H9 (cell line): ENCODE data around the gene CTRL. TPM values are rescaled to one million over a fixed set of nuclear protein-coding genes. Genes with fewer than 3 reads are reported as not detected.

Experiments
- DNase-seq: peaks from one replicate; pipeline ENCODE4 v3.0.0-alpha.2; 2017
- H2AFZ ChIP-seq: one replicate; pipeline ENCODE4 v1.6.1; 2013; ENCODE audit warnings: mild to moderate bottlenecking, low read length, control low read depth, moderate library complexity
- H2AK5ac ChIP-seq: 2 replicates; pipeline ENCODE4 v1.6.1; 2013; ENCODE audit warnings: low read length, control low read depth, mixed read lengths; ENCODE audit not compliant: insufficient read length
- H2BK120ac ChIP-seq: one replicate; pipeline ENCODE4 v1.6.1; 2013; ENCODE audit warnings: low read depth, mild to moderate bottlenecking, low read length, control low read depth, inconsistent platforms; ENCODE audit not compliant: poor library complexity, severe bottlenecking
- H2BK12ac ChIP-seq: 2 replicates; pipeline ENCODE4 v1.6.1; 2013; ENCODE audit warnings: low read length, control low read depth, mixed read lengths, low read depth; ENCODE audit not compliant: insufficient read length
- H2BK15ac ChIP-seq: 2 replicates; pipeline ENCODE4 v1.6.1; 2013; ENCODE audit warnings: low read depth, low read length, control low read depth
- H2BK20ac ChIP-seq: one replicate; pipeline ENCODE4 v1.6.1; 2013; ENCODE audit warnings: low read depth, mild to moderate bottlenecking, low read length, control low read depth, inconsistent platforms; ENCODE audit not compliant: poor library complexity, severe bottlenecking
- H2BK5ac ChIP-seq: 2 replicates; pipeline ENCODE4 v1.6.1; 2013; ENCODE audit warnings: low read length, control low read depth, mixed read lengths; ENCODE audit not compliant: insufficient read length
- H3K14ac ChIP-seq: 2 replicates; pipeline ENCODE4 v1.6.1; 2013; ENCODE audit warnings: low read length, control low read depth; ENCODE audit not compliant: insufficient read depth
- H3K18ac ChIP-seq: 2 replicates; pipeline ENCODE4 v1.6.1; 2013; ENCODE audit warnings: low read depth, mild to moderate bottlenecking, mixed read lengths, low read length, control low read depth; ENCODE audit not compliant: insufficient read length
- H3K23ac ChIP-seq: 2 replicates; pipeline ENCODE4 v1.6.1; 2013; ENCODE audit warnings: low read length, control low read depth, mixed read lengths, low read depth; ENCODE audit not compliant: insufficient read length
- H3K23me2 ChIP-seq: 2 replicates; pipeline ENCODE4 v1.6.1; 2013; ENCODE audit warnings: low read depth, mild to moderate bottlenecking, mixed read lengths, low read length, control low read depth; ENCODE audit not compliant: insufficient read length, poor library complexity, severe bottlenecking
- H3K27ac ChIP-seq: 2 replicates; pipeline ENCODE4 v1.5.1; 2013; ENCODE audit warnings: low read length, control low read depth, mixed read lengths, low read depth; ENCODE audit not compliant: insufficient read length
- H3K27me3 ChIP-seq: 2 replicates; pipeline ENCODE4 v1.6.1; 2013; ENCODE audit warnings: low read length, control low read depth, inconsistent platforms; ENCODE audit not compliant: insufficient read depth
- H3K4ac ChIP-seq: 2 replicates; pipeline ENCODE4 v1.6.1; 2013; ENCODE audit warnings: low read depth, mild to moderate bottlenecking, control low read depth, inconsistent platforms, low read length, moderate library complexity
- H3K4me1 ChIP-seq: 2 replicates; pipeline ENCODE4 v1.6.1; 2013; ENCODE audit warnings: low read length, control low read depth, inconsistent platforms; ENCODE audit not compliant: insufficient read depth
- H3K4me2 ChIP-seq: 2 replicates; pipeline ENCODE4 v1.6.1; 2013; ENCODE audit warnings: low read length, control low read depth, mixed read lengths; ENCODE audit not compliant: insufficient read length, insufficient read depth
- H3K56ac ChIP-seq: 2 replicates; pipeline ENCODE4 v1.6.1; 2013; ENCODE audit warnings: low read depth, mild to moderate bottlenecking, mixed read lengths, low read length, control low read depth; ENCODE audit not compliant: insufficient read length
- H3K79me1 ChIP-seq: 2 replicates; pipeline ENCODE4 v1.6.1; 2013; ENCODE audit warnings: low read depth, mild to moderate bottlenecking, moderate library complexity, low read length, control low read depth, inconsistent platforms; ENCODE audit not compliant: insufficient read depth, poor library complexity, severe bottlenecking
- H3K79me2 ChIP-seq: 2 replicates; pipeline ENCODE4 v1.6.1; 2013; ENCODE audit warnings: low read length, control low read depth, inconsistent platforms; ENCODE audit not compliant: insufficient read depth
- H3K9ac ChIP-seq: 2 replicates; pipeline ENCODE4 v1.6.1; 2013; ENCODE audit warnings: low read length, control low read depth, mixed read lengths; ENCODE audit not compliant: insufficient read length; ENCODE audit errors: extremely low read depth
- H3K9me3 ChIP-seq: one replicate; pipeline ENCODE4 v1.6.1; 2013; ENCODE audit warnings: low read depth, low read length, inconsistent platforms; ENCODE audit not compliant: control insufficient read depth
- H3T11ph ChIP-seq: one replicate; pipeline ENCODE4 v1.6.1; 2013; ENCODE audit warnings: mild to moderate bottlenecking, low read length, control low read depth, inconsistent platforms
- H4K20me1 ChIP-seq: one replicate; pipeline ENCODE4 v1.6.1; 2013; ENCODE audit not compliant: control insufficient read depth, insufficient read length, insufficient read depth
- H4K5ac ChIP-seq: 2 replicates; pipeline ENCODE4 v1.6.1; 2013; ENCODE audit warnings: low read depth, mild to moderate bottlenecking, mixed read lengths, low read length, control low read depth; ENCODE audit not compliant: insufficient read length
- H4K8ac ChIP-seq: replicated peaks from 2 replicates; pipeline ENCODE4 v1.6.1; 2013; ENCODE audit warnings: low read length, control low read depth, mixed read lengths, low read depth; ENCODE audit not compliant: insufficient read length
- H4K91ac ChIP-seq: 2 replicates; pipeline ENCODE4 v1.6.1; 2013; ENCODE audit warnings: low read depth, mild to moderate bottlenecking, moderate library complexity, mixed read lengths, low read length, control low read depth; ENCODE audit not compliant: insufficient read length
- H3K27ac Mint-ChIP-seq, 3 experiments: 2 replicates in 2 of 3; 3 replicates in 1 of 3; pipeline ENCODE4 v1.8.0; 2020 to 2021; ENCODE audit warnings: mixed read lengths in 3 of 3, mild to moderate bottlenecking in 1 of 3, moderate library complexity in 1 of 3
- H3K27me3 Mint-ChIP-seq: 2 replicates; pipeline ENCODE4 v1.8.0; 2021; ENCODE audit warnings: low read depth, mild to moderate bottlenecking, moderate library complexity, mixed read lengths
- H3K36me3 Mint-ChIP-seq, 3 experiments: 2 replicates in 2 of 3; 3 replicates in 1 of 3; pipeline ENCODE4 v1.8.0; 2020 to 2021; ENCODE audit warnings: low read depth in 3 of 3, mixed read lengths in 3 of 3; ENCODE audit not compliant: insufficient read depth in 1 of 3
- H3K4me1 Mint-ChIP-seq, 2 experiments: 2 replicates each; pipeline ENCODE4 v1.8.0; 2020; ENCODE audit warnings: mixed read lengths in 2 of 2
- H3K4me3 Mint-ChIP-seq, 2 experiments: 2 replicates in 1 of 2; 3 replicates in 1 of 2; pipeline ENCODE4 v1.8.0; 2020 to 2021; ENCODE audit warnings: mild to moderate bottlenecking in 2 of 2, mixed read lengths in 2 of 2, moderate library complexity in 1 of 2
- H3K9me3 Mint-ChIP-seq, 2 experiments: 2 replicates in 1 of 2; 3 replicates in 1 of 2; pipeline ENCODE4 v1.8.0; 2020; ENCODE audit warnings: mild to moderate bottlenecking in 2 of 2, mixed read lengths in 2 of 2, moderate library complexity in 1 of 2
- WGBS: extraction: QIAGEN DNeasy Blood & Tissue Kit; methylation state at CpG from one replicate; pipeline ENCODE4 v1.1.7; 2013; ENCODE audit warnings: missing lambda C conversion rate, low lambda C conversion rate, mixed read lengths; ENCODE audit not compliant: insufficient read length; ENCODE audit errors: extremely low coverage; 5-methylcytosine and 5-hydroxymethylcytosine counted together
- total RNA-seq: library from RNA; stranded (reverse); gene quantifications from 2 replicates; pipeline ENCODE4 v1.2.1, GENCODE V29; 2021
- TF ChIP-seq, protein P1 (sequence below): fragments of 200-600 bp; sonication (generic); conservative IDR thresholded peaks from 3 replicates; pipeline ENCODE4 v1.8.0; 2021; ENCODE audit warnings: antibody characterized with exemption, mild to moderate bottlenecking

The CTRL gene
- total RNA-seq, 1 experiment from 2014 or later: 2.7 TPM

DNA sequence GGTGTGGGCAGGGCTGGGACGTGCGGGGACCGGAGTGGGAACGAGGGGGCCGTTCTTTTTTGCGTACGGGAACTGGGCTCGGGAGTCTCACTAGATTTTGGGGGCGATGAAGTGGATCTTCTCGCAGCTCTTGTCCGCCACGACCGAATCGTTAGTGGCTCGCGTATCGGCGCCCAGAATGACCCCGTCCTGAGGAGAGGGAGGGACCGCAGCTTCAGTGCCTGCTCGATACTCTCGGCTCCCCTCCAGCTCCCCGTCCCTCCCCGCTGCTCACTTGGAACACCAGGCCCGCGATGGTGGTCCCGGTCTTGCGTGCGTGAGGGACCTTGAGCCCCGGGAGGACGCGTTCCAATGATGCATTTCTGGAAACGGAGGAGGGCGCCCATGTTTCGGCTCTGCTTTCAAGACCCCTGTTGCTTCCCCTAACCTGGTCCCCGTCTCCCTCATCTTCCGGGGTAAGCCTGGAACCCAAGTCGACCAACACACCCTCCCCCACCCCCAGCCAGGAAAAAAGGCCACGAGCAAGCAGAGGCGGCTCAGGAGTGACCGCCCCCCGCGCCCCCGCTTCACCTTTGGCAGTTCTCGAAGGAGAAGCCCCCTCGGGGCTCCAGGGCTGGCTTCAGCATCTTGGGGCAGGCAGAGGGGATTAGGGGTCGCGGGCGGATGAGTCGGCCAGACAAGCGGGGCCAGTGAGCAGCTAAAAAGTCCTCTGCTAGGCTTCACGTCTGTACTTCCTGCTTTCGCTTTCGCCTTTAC, 4.6 kb upstream of the CTRL start, which contains the start of gene PSMB10:
PSMB10 (minus strand) TSS at position 727 of the 756 bp plus-strand sequence; CDS start at position 626, 101 bp downstream.
- TF ChIP-seq, protein P1, sequence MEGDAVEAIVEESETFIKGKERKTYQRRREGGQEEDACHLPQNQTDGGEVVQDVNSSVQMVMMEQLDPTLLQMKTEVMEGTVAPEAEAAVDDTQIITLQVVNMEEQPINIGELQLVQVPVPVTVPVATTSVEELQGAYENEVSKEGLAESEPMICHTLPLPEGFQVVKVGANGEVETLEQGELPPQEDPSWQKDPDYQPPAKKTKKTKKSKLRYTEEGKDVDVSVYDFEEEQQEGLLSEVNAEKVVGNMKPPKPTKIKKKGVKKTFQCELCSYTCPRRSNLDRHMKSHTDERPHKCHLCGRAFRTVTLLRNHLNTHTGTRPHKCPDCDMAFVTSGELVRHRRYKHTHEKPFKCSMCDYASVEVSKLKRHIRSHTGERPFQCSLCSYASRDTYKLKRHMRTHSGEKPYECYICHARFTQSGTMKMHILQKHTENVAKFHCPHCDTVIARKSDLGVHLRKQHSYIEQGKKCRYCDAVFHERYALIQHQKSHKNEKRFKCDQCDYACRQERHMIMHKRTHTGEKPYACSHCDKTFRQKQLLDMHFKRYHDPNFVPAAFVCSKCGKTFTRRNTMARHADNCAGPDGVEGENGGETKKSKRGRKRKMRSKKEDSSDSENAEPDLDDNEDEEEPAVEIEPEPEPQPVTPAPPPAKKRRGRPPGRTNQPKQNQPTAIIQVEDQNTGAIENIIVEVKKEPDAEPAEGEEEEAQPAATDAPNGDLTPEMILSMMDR: no peak
- Histone ChIP-seq H2BK15ac (no peak within 1 kb of the TSS), H3K23ac (no peak within 1 kb of the TSS), H3T11ph (no peak within 1 kb of the TSS), H3K14ac (peak within 1 kb of the TSS; percentile 64), H2BK5ac (no peak within 1 kb of the TSS), H3K79me1 (no peaks in the 10 kb centered on the region), H2AK5ac (no peak within 1 kb of the TSS), H4K20me1 (no peaks in the 10 kb centered on the region), H2BK20ac (no peak within 1 kb of the TSS), H3K9ac (peak within 1 kb of the TSS; percentile 62), H3K4ac (no peak within 1 kb of the TSS), H3K27ac (no peak within 1 kb of the TSS), H3K9me3 (no peaks in the 10 kb centered on the region), H4K5ac (no peak within 1 kb of the TSS), H4K91ac (no peak within 1 kb of the TSS), H2AFZ (no peak within 1 kb of the TSS), H3K27me3 (no peaks in the 10 kb centered on the region), H3K79me2 (no peaks in the 10 kb centered on the region), H3K18ac (peak within 1 kb of the TSS; percentile 18), H2BK12ac (no peak within 1 kb of the TSS), H3K4me2 (peak within 1 kb of the TSS; percentile 79), H3K23me2 (peaks cover 18% of the 10 kb centered on the region), H3K4me1 (peaks cover 3% of the 10 kb centered on the region; the same call in 1 of the 2 replicates), H3K56ac (no peak within 1 kb of the TSS), H2BK120ac (no peak within 1 kb of the TSS), H4K8ac (no peak within 1 kb of the TSS)
- no CpG with 5 or more reads among the region's 54 CpGs for WGBS
- DNase-seq: no peak
- Mint-ChIP-seq H3K36me3 (peaks cover 0 to 35% (median 9%) of the 10 kb centered on the region in 3 experiments; a peak in 4 of 7 replicates), H3K4me3 (peak within 1 kb of the TSS; percentile 98 to 100), H3K4me1 (peaks cover 20 to 23% of the 10 kb centered on the region in 2 experiments), H3K9me3 (peaks cover 0 to 2% of the 10 kb centered on the region in 2 experiments; a peak in 2 of 5 replicates), H3K27ac (peak within 1 kb of the TSS; percentile 96 to 99 (median 99)), H3K27me3 (peaks cover 10% of the 10 kb centered on the region)
